ENCODE results near the gene MMD. TPM values are rescaled to one million over a fixed set of nuclear protein-coding genes. Genes with fewer than 3 reads are reported as not detected.

MMD gene
- total RNA-seq, 1 donor from 2014 or later: 22.3 TPM

- no peaks in the 10 kb centered on the region for H3K36me3 ChIP-seq (ENCODE audit: control insufficient read depth, insufficient read depth, low read length)
- no peak overlapping the region for H3K4me3 ChIP-seq (ENCODE audit: low read depth, low read length)
- DNase-seq (ENCODE audit: low read depth): no peak
- H3K27me3 ChIP-seq (ENCODE audit: control insufficient read depth, insufficient read depth, low read length): no peaks in the 10 kb centered on the region
- no peak for TF ChIP-seq CTCF (IDR thresholded peaks at IDR 0.05; ENCODE audit: insufficient read depth, low read length, poor library complexity, severe bottlenecking)
These were observed 32.8 kb downstream of the MMD start for GRCh38 chr17:55388842-55389241.

GRCh38 chr17:55386796-55387332 is 34.8 kb downstream of the MMD start:
- TF ChIP-seq CTCF (IDR thresholded peaks at IDR 0.05; ENCODE audit: insufficient read depth, low read length, poor library complexity, severe bottlenecking): no peak
- H3K36me3 ChIP-seq (ENCODE audit: control insufficient read depth, insufficient read depth, low read length): no peaks in the 10 kb centered on the region
- H3K27me3 ChIP-seq (ENCODE audit: control insufficient read depth, insufficient read depth, low read length): no peaks in the 10 kb centered on the region
- DNase-seq (ENCODE audit: low read depth): no peak
- H3K4me3 ChIP-seq (ENCODE audit: low read depth, low read length): no peak overlapping the region

- Histone ChIP-seq H3K4me3 (ENCODE audit: low read depth, low read length) (no peak overlapping the region), H3K36me3 (ENCODE audit: control insufficient read depth, insufficient read depth, low read length) (no peaks in the 10 kb centered on the region), H3K27me3 (ENCODE audit: control insufficient read depth, insufficient read depth, low read length) (no peaks in the 10 kb centered on the region)
- no peak for DNase-seq (ENCODE audit: low read depth)
- no peak for TF ChIP-seq CTCF (IDR thresholded peaks at IDR 0.05; ENCODE audit: insufficient read depth, low read length, poor library complexity, severe bottlenecking)
These were observed 36.9 kb downstream of the MMD start for GRCh38 chr17:55384643-55385232.

GRCh38 chr17:55383771-55384642 is 37.6 kb downstream of the MMD start:
- DNase-seq (ENCODE audit: low read depth): no peak
- Histone ChIP-seq H3K4me3 (ENCODE audit: low read depth, low read length) (no peak overlapping the region), H3K27me3 (ENCODE audit: control insufficient read depth, insufficient read depth, low read length) (no peaks in the 10 kb centered on the region), H3K36me3 (ENCODE audit: control insufficient read depth, insufficient read depth, low read length) (no peaks in the 10 kb centered on the region)
- TF ChIP-seq CTCF (IDR thresholded peaks at IDR 0.05; ENCODE audit: insufficient read depth, low read length, poor library complexity, severe bottlenecking): no peak

GRCh38 chr17:55381017-55381770 is 40.4 kb downstream of the MMD start:
- no peak for TF ChIP-seq CTCF (IDR thresholded peaks at IDR 0.05; ENCODE audit: insufficient read depth, low read length, poor library complexity, severe bottlenecking)
- Histone ChIP-seq H3K36me3 (ENCODE audit: control insufficient read depth, insufficient read depth, low read length) (no peaks in the 10 kb centered on the region), H3K4me3 (ENCODE audit: low read depth, low read length) (no peak overlapping the region), H3K27me3 (ENCODE audit: control insufficient read depth, insufficient read depth, low read length) (no peaks in the 10 kb centered on the region)
- DNase-seq (ENCODE audit: low read depth): no peak
